RWPE1 (cell line): ENCODE results near the gene EFL1.
"Not testable (repeated sequence)": the region's sequence is repeated elsewhere in the genome, so short reads cannot be mapped to it uniquely, and the experiment has no call there.

Source experiments
- CTCF ChIA-PET: fragments of 350-600 bp; sonication (Branson Sonifier 250); formaldehyde crosslinking; extraction: SDS; loops from one replicate; lab custom pipeline; 2021; lab: Yijun Ruan, JAX
- POLR2A ChIA-PET: fragments of 400-600 bp; formaldehyde crosslinking; extraction: SDS; loops from one replicate; lab custom pipeline; 2020; ENCODE audit warnings: antibody characterized with exemption; ENCODE audit not compliant: low non-redundant PET; lab: Yijun Ruan, JAX
- DNase-seq: peaks from one replicate; pipeline ENCODE4 v3.0.0; 2012; ENCODE audit warnings: low spot score
- H3K27ac ChIP-seq: fragments of 450-650 bp; 2 replicates; pipeline ENCODE4 v1.5.1; 2017
- CTCF ChIP-seq: fragments of 450-650 bp; conservative IDR thresholded peaks from 2 replicates; pipeline ENCODE4 v1.5.1; 2017; ENCODE audit warnings: low read depth, mild to moderate bottlenecking

EFL1 gene

DNA sequence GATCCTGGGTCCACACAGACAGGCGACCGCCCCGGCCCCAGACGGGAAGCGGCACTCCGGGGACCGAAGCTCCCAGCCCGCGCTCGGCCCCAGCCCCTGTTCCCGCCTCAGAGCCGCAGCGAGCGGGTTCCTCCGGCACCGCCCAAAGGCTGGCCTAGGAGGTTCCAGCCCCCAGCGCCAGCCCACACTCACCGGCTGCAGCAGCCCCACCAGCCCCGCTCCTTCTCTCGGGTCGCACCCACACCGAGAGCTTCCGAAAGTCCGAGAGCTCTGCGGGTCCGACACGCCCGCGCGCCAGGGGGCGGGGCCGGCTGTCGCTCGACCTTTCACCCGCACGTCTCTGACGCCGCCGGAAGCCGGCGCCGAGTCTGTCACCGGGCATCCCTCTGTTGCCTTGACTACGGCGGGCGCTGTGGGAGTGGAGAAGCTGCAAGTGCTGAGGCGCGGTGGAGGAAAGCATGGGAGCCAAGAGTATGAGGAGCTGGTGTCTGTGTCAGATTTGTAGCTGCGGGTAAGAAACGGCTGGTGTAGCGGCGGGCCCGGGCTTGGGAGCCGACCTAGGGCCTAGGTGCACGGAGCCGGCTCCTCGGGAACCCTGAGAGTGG lies at the start of gene EFL1, which contains the start of gene SAXO2:
EFL1 (minus strand) TSS at position 313 of the 605 bp plus-strand sequence. CDS start 956 bp downstream, outside the sequence.
SAXO2 (plus strand) TSS at position 397 of the 605 bp plus-strand sequence; CDS start at position 459, 62 bp downstream.
- peak; percentile 87 for DNase-seq
- ChIA-PET CTCF (no interaction called here), POLR2A (no interaction called here)
- H3K27ac ChIP-seq, result peak within 1 kb of the TSS; percentile 90
- TF ChIP-seq CTCF, result no peak

- H3K27ac ChIP-seq, POLR2A ChIA-PET, CTCF ChIA-PET, DNase-seq: not testable (repeated sequence)
Observed at GRCh38 chr15:82311321-82311720, 48.8 kb upstream of the EFL1 start.

DNA sequence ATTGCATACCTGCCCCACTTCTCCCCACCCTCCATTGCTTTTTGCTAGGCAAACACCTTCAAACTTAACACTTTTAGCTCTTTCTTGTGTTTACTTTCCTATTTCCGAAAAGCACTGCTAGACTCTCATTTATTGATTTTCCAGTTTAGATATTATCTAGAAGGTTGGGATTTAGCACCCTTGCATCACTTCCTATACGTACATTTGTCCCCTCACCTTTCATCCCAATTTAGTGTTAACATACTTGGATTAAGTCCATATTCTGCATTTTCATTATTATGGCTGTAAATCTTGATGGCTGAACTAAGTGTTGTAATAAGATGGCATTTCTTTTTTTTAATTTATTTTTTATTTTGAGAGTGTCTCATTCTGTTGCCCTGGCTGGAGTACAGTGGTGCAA lies 47.3 kb upstream of the EFL1 start:
- ChIA-PET CTCF (no interaction called here), POLR2A (no interaction called here)
- no peak for TF ChIP-seq CTCF
- DNase-seq, result no peak
- no peak overlapping the region for H3K27ac ChIP-seq

DNA sequence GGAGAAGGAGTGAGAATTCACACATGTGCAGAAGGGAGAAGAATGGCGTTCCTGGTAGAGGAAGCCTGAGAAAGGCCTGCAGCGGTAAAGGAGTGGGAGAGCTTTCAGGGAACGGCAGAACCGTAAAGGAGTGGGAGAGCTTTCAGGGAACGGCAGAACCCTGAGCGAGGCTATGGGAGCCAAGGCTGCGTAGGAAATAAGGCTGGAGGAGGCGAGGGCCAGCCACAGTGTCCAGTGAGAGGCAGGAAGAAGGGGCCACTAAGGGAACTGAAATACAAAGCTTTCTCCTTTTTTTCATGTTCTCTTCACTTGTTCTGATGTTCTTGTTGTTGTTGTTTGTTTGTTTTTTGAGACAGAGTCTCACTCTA lies 45.2 kb upstream of the EFL1 start:
- CTCF ChIA-PET, result interaction anchor here (0.6 kb wide), 1 partner anchor 88 kb away, joined by 3 read pairs; no protein-coding TSS in a partner anchor
- no peak for TF ChIP-seq CTCF

DNA sequence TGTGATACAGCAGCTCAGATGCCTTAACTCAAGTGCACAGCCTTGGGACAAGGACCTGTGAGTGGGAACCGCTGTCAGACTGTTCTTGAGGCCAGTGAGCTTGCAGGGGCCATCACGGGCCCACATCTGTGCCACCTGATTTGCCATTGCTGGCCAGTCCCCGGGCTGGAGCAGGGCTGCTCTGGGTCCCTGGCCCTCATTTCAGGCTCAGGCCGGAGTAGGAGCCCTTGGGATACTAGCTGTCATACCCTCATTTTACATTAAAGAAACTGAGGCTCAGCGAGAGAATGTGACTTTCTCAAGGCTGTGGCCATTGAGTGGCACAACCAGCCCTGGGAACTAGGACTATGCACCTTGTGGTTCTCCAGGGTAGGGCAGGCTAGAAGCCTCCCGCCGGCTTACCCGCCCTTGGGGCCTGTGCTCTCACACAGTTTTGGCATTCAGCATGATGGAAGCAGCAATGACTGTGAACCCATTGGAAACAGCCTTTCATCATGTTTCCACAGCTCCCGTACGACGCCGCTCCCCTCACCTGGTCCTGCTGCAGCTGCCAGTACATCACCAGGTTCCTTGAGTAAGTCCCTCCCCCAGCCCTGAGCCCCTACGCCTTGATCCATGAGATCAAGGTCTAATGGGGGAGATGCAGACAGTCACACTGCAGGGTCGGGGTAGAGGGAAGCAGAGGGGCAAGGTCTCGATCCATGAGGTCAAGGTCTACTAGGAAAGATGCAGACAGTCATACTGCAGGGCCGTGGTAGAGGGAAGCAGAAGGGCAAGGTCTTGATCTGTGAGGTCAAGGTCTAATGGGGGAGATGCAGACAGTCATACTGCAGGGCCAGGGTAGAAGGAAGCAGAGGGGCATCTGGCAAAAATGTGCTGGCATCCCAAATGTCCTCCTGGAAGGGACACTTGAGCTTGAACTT lies 44.5 kb upstream of the EFL1 start:
- no peak overlapping the region for H3K27ac ChIP-seq
- ChIA-PET CTCF (interaction anchor here (0.6 kb wide), 1 partner anchor 88 kb away, joined by 3 read pairs; no protein-coding TSS in a partner anchor), POLR2A (no interaction called here)
- DNase-seq, result no peak
- TF ChIP-seq CTCF, result no peak

More for the DNA sequence above, 45.2 kb upstream of the EFL1 start:
- no peak for DNase-seq
- POLR2A ChIA-PET, result no interaction called here
- H3K27ac ChIP-seq, result no peak overlapping the region

DNA sequence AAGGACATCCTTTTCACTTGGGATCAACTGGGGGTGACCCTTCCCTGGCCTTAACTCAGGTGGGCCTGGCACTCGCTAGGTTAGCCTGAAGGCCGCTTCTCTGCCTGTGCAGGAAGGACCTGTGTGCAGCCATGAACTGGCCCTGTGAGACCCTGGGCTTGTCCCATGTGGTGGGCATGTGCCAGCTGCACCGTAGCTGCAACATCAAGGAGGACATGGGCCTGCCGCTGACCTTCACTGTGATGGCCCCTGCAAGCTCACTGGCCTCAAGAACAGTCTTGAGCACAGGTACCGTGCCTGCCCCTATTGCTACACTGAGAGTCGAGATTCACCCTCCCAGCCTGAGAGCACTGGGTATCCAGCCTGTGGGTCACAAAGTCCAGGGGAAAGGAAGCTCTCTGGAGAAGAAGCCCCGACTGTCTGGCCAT lies 43.1 kb upstream of the EFL1 start:
- POLR2A ChIA-PET, result no interaction called here
- TF ChIP-seq CTCF, result no peak
- no peak for DNase-seq
- H3K27ac ChIP-seq, result no peak overlapping the region
- CTCF ChIA-PET, result no interaction called here

GRCh38 chr15:82304778-82305090 lies 42.2 kb upstream of the EFL1 start:
- ChIA-PET POLR2A (no interaction called here), CTCF (no interaction called here)
- no peak for DNase-seq
- no peak overlapping the region for H3K27ac ChIP-seq
- TF ChIP-seq CTCF, result no peak
